HAP-1 (cell line): ENCODE measurements around the gene TPP2.

Experiments used
- DNase-seq, 2 experiments: peaks; one replicate each; pipeline ENCODE4 v3.0.0-alpha.2; 2016 to 2020; ENCODE audit warnings: low spot score in 2 of 2
- H3K27me3 ChIP-seq: fragments of 250-450 bp; sonication (Bioruptor Pico); 2 replicates; pipeline ENCODE4 v1.5.1; 2020; ENCODE audit warnings: low read depth, mild to moderate bottlenecking, moderate library complexity
- H3K36me3 ChIP-seq: fragments of 250-450 bp; sonication (Bioruptor Pico); replicated peaks from 2 replicates; pipeline ENCODE4 v1.5.1; 2020; ENCODE audit warnings: mild to moderate bottlenecking
- H3K4me1 ChIP-seq: fragments of 250-450 bp; sonication (Bioruptor Pico); 2 replicates; pipeline ENCODE4 v1.5.1; 2020; ENCODE audit warnings: mild to moderate bottlenecking
- H3K4me3 ChIP-seq: fragments of 250-450 bp; sonication (Bioruptor Pico); 2 replicates; pipeline ENCODE4 v1.5.1; 2020; ENCODE audit warnings: mild to moderate bottlenecking, moderate library complexity
- H3K9me3 ChIP-seq: fragments of 250-450 bp; sonication (Bioruptor Pico); 2 replicates; pipeline ENCODE4 v1.5.1; 2020; ENCODE audit warnings: mild to moderate bottlenecking, moderate library complexity
- in situ Hi-C: fragments of 300-500 bp; cut with MboI; formaldehyde crosslinking; loops from 3 replicates; pipeline ENCODE4 v1.14.3; 2020; ENCODE audit warnings: low sequenced_read_pairs, inconsistent platforms, mixed read lengths

TPP2 gene

GRCh38 chr13:102648046-102648445, 51.3 kb downstream of the TPP2 start:
- in situ Hi-C loops = no loop called here
- Histone ChIP-seq H3K27me3 (no peaks in the 10 kb centered on the region), H3K4me3 (no peak overlapping the region), H3K4me1 (peaks cover 8% of the 10 kb centered on the region), H3K9me3 (no peaks in the 10 kb centered on the region), H3K36me3 (peaks cover 67% of the 10 kb centered on the region)
- no peak for DNase-seq

- H3K4me3 ChIP-seq = no peak overlapping the region
- peaks cover 53% of the 10 kb centered on the region for H3K36me3 ChIP-seq
- H3K27me3 ChIP-seq = no peaks in the 10 kb centered on the region
- no peaks in the 10 kb centered on the region for H3K9me3 ChIP-seq
- no peak for DNase-seq
- in situ Hi-C loops = no loop called here
- H3K4me1 ChIP-seq = peaks cover 8% of the 10 kb centered on the region
These were observed 53.7 kb downstream of the TPP2 start for GRCh38 chr13:102650444-102650843.

- in situ Hi-C loops = no loop called here
- H3K36me3 ChIP-seq = peaks cover 45% of the 10 kb centered on the region
- H3K4me3 ChIP-seq = no peak overlapping the region
- no peaks in the 10 kb centered on the region for H3K9me3 ChIP-seq
- H3K4me1 ChIP-seq = peaks cover 8% of the 10 kb centered on the region
- no peak for DNase-seq
- H3K27me3 ChIP-seq = no peaks in the 10 kb centered on the region
These were observed 54.6 kb downstream of the TPP2 start for GRCh38 chr13:102651392-102651791.

GRCh38 chr13:102651892-102652291, 55.1 kb downstream of the TPP2 start:
- peaks cover 46% of the 10 kb centered on the region for H3K36me3 ChIP-seq
- peak in 1 of 2 experiments; percentile 12 for DNase-seq

GRCh38 chr13:102654756-102655155, 58.0 kb downstream of the TPP2 start:
- no peak for DNase-seq
- H3K4me1 ChIP-seq = peaks cover 8% of the 10 kb centered on the region
- H3K36me3 ChIP-seq = peaks cover 47% of the 10 kb centered on the region
- H3K4me3 ChIP-seq = no peak overlapping the region
- in situ Hi-C loops = no loop called here
- 0 out of 2 replicates have a peak, but pooled peaks cover 3% of the 10 kb centered on the region for H3K9me3 ChIP-seq
- H3K27me3 ChIP-seq = no peaks in the 10 kb centered on the region

More at GRCh38 chr13:102651892-102652291, 55.1 kb downstream of the TPP2 start:
- Histone ChIP-seq H3K4me3 (no peak overlapping the region), H3K9me3 (no peaks in the 10 kb centered on the region), H3K27me3 (no peaks in the 10 kb centered on the region), H3K4me1 (peaks cover 8% of the 10 kb centered on the region)
- in situ Hi-C loops = no loop called here

- peaks cover 40% of the 10 kb centered on the region for H3K36me3 ChIP-seq
- H3K4me1 ChIP-seq = no peaks in the 10 kb centered on the region
- no peaks in the 10 kb centered on the region for H3K27me3 ChIP-seq
- 0 out of 2 replicates have a peak, but pooled peaks cover 3% of the 10 kb centered on the region for H3K9me3 ChIP-seq
- in situ Hi-C loops = no loop called here
- H3K4me3 ChIP-seq = no peak overlapping the region
- no peak for DNase-seq
These were observed 60.8 kb downstream of the TPP2 start for GRCh38 chr13:102657630-102658029.

- in situ Hi-C loops = no loop called here
- Histone ChIP-seq H3K9me3 (0 out of 2 replicates have a peak, but pooled peaks cover 3% of the 10 kb centered on the region), H3K36me3 (peaks cover 40% of the 10 kb centered on the region), H3K4me3 (no peak overlapping the region), H3K27me3 (no peaks in the 10 kb centered on the region), H3K4me1 (no peaks in the 10 kb centered on the region)
- DNase-seq = no peak
These were observed 61.9 kb downstream of the TPP2 start for GRCh38 chr13:102658660-102659059.

- DNase-seq = no peak
- Histone ChIP-seq H3K36me3 (peaks cover 39% of the 10 kb centered on the region), H3K4me1 (no peaks in the 10 kb centered on the region), H3K4me3 (no peak overlapping the region), H3K27me3 (no peaks in the 10 kb centered on the region), H3K9me3 (0 out of 2 replicates have a peak, but pooled peaks cover 3% of the 10 kb centered on the region)
- in situ Hi-C loops = no loop called here
These were observed 62.5 kb downstream of the TPP2 start for GRCh38 chr13:102659168-102659713.

- in situ Hi-C loops = no loop called here
- Histone ChIP-seq H3K9me3 (no peaks in the 10 kb centered on the region), H3K36me3 (peaks cover 44% of the 10 kb centered on the region), H3K4me3 (no peak overlapping the region), H3K27me3 (no peaks in the 10 kb centered on the region), H3K4me1 (no peaks in the 10 kb centered on the region; the same call in 1 of the 2 replicates)
- no peak for DNase-seq
These were observed 70.2 kb downstream of the TPP2 start for GRCh38 chr13:102667023-102667422.

- no peaks in the 10 kb centered on the region; the same call in none of the 2 replicates for H3K4me1 ChIP-seq
- no peak overlapping the region for H3K4me3 ChIP-seq
- H3K9me3 ChIP-seq = no peaks in the 10 kb centered on the region
- in situ Hi-C loops = no loop called here
- no peak for DNase-seq
- peaks cover 50% of the 10 kb centered on the region for H3K36me3 ChIP-seq
- H3K27me3 ChIP-seq = no peaks in the 10 kb centered on the region
These were observed 71.1 kb downstream of the TPP2 start for GRCh38 chr13:102667911-102668310.

GRCh38 chr13:102670130-102670529, 73.3 kb downstream of the TPP2 start:
- Histone ChIP-seq H3K4me3 (no peak overlapping the region), H3K9me3 (no peaks in the 10 kb centered on the region), H3K4me1 (peaks cover 3% of the 10 kb centered on the region), H3K36me3 (peaks cover 62% of the 10 kb centered on the region), H3K27me3 (no peaks in the 10 kb centered on the region)
- in situ Hi-C loops = no loop called here
- DNase-seq = no peak

GRCh38 chr13:102675115-102675514, 78.3 kb downstream of the TPP2 start:
- in situ Hi-C loops = no loop called here
- peaks cover 3% of the 10 kb centered on the region for H3K4me1 ChIP-seq
- no peak overlapping the region for H3K4me3 ChIP-seq
- no peak for DNase-seq
- no peaks in the 10 kb centered on the region for H3K9me3 ChIP-seq
- peaks cover 57% of the 10 kb centered on the region for H3K36me3 ChIP-seq
- no peaks in the 10 kb centered on the region for H3K27me3 ChIP-seq

- Histone ChIP-seq H3K4me3 (no peak overlapping the region), H3K27me3 (no peaks in the 10 kb centered on the region), H3K4me1 (peaks cover 7% of the 10 kb centered on the region), H3K9me3 (no peaks in the 10 kb centered on the region), H3K36me3 (peaks cover 49% of the 10 kb centered on the region)
- DNase-seq = no peak
- in situ Hi-C loops = no loop called here
These were observed 80.3 kb downstream of the TPP2 start for GRCh38 chr13:102677122-102677521.

GRCh38 chr13:102678339-102679107, 81.7 kb downstream of the TPP2 start:
- no peaks in the 10 kb centered on the region for H3K9me3 ChIP-seq
- DNase-seq = no peak
- peaks cover 8% of the 10 kb centered on the region for H3K4me1 ChIP-seq
- peaks cover 36% of the 10 kb centered on the region for H3K36me3 ChIP-seq
- H3K4me3 ChIP-seq = no peak overlapping the region
- H3K27me3 ChIP-seq = no peaks in the 10 kb centered on the region
- in situ Hi-C loops = no loop called here
